Esophagus squamous epithelium (tissue), 4 donors: Measurements from ENCODE around the gene ACTR10.

ENCODE experiments used
- CTCF ChIP-seq, 6 experiments: fragments of 450-650 bp in 4 of 6; fragments of 200-600 bp in 2 of 6; sonication (generic) in 2 of 6; IDR thresholded peaks; one replicate each; pipeline ENCODE4 v1.5.1; 2016 to 2019; ENCODE audit warnings: antibody characterized with exemption in 6 of 6, mild to moderate bottlenecking in 4 of 6, moderate library complexity in 4 of 6
- POLR2A ChIP-seq, 4 donors: fragments of 450-650 bp; IDR thresholded peaks; one replicate each; pipeline ENCODE4 v1.6.1; 2017; ENCODE audit warnings: antibody characterized with exemption in 4 of 4, mild to moderate bottlenecking in 4 of 4, moderate library complexity in 3 of 4

- no peak for TF ChIP-seq CTCF (IDR thresholded peaks at IDR 0.05)
- no peak for TF ChIP-seq POLR2A (IDR thresholded peaks at IDR 0.05)
Observed at GRCh38 chr14:58150243-58150805, 49.6 kb upstream of the ACTR10 start.
